ENCODE measurements around the gene ULBP2. TPM values are rescaled to one million over a fixed set of nuclear protein-coding genes. Genes with fewer than 3 reads are reported as not detected.
"Not testable (repeated sequence)": the region's sequence is repeated elsewhere in the genome, so short reads cannot be mapped to it uniquely, and the experiment has no call there.

Gene ULBP2
- total RNA-seq, 2 experiments from 2014 or later = 1.8 to 1.9 TPM

GRCh38 chr6:149906405-149906804, 35.4 kb upstream of the ULBP2 start:
- Histone ChIP-seq H3K4me1 (ENCODE audit: insufficient read depth, low read length) (no peaks in the 10 kb centered on the region), H3K27me3 (ENCODE audit: control insufficient read depth in 1 of 2, insufficient read depth in 2 of 2, low read length in 2 of 2) (peaks cover 4 to 6% of the 10 kb centered on the region in 2 experiments), H3K36me3 (ENCODE audit: insufficient read depth, low read length) (no peaks in the 10 kb centered on the region), H3K9me3 (ENCODE audit: control insufficient read depth in 1 of 2, insufficient read depth in 1 of 2, low read length in 2 of 2) (peaks cover 4 to 24% of the 10 kb centered on the region in 2 experiments), H3K4me3 (ENCODE audit: low read length) (no peak overlapping the region), H3K27ac (ENCODE audit: low read depth in 1 of 2, low read length in 2 of 2) (no peak overlapping the region)
- Mint-ChIP-seq H3K27ac (no peak overlapping the region), H3K9me3 (peaks cover 5% of the 10 kb centered on the region), H3K36me3 (ENCODE audit: low read depth) (no peaks in the 10 kb centered on the region), H3K4me3 (no peak overlapping the region), H3K27me3 (peaks cover 21% of the 10 kb centered on the region), H3K4me1 (ENCODE audit: low read depth) (no peaks in the 10 kb centered on the region)
- ChIA-PET POLR2A (no interaction called here), CTCF (no interaction called here)
- no peak for ATAC-seq (ENCODE audit: poor library complexity)
- no peak for TF ChIP-seq CTCF (IDR thresholded peaks at IDR 0.05)
- no peak for DNase-seq
- intact Hi-C loops (cut with DNase I, micrococcal nuclease) = no loop called here

GRCh38 chr6:149907317-149907716, 34.5 kb upstream of the ULBP2 start:
- Mint-ChIP-seq H3K27ac (no peak overlapping the region), H3K4me3 (no peak overlapping the region), H3K4me1 (ENCODE audit: low read depth) (no peaks in the 10 kb centered on the region), H3K36me3 (ENCODE audit: low read depth) (no peaks in the 10 kb centered on the region), H3K27me3 (peaks cover 14% of the 10 kb centered on the region), H3K9me3 (peaks cover 5% of the 10 kb centered on the region)
- DNase-seq (no peak), ATAC-seq (ENCODE audit: poor library complexity) (no peak)
- TF ChIP-seq CTCF (IDR thresholded peaks at IDR 0.05) = no peak
- Histone ChIP-seq H3K9me3 (ENCODE audit: control insufficient read depth in 1 of 2, insufficient read depth in 1 of 2, low read length in 2 of 2) (peaks cover 4 to 24% of the 10 kb centered on the region in 2 experiments), H3K27ac (ENCODE audit: low read depth in 1 of 2, low read length in 2 of 2) (no peak overlapping the region), H3K36me3 (ENCODE audit: insufficient read depth, low read length) (no peaks in the 10 kb centered on the region), H3K4me1 (ENCODE audit: insufficient read depth, low read length) (no peaks in the 10 kb centered on the region), H3K27me3 (ENCODE audit: control insufficient read depth in 1 of 2, insufficient read depth in 2 of 2, low read length in 2 of 2) (peaks cover 4 to 6% of the 10 kb centered on the region in 2 experiments), H3K4me3 (ENCODE audit: low read length) (no peak overlapping the region)
- ChIA-PET POLR2A (no interaction called here), CTCF (no interaction called here)
- intact Hi-C loops (cut with DNase I, micrococcal nuclease) = no loop called here

- H3K4me3 ChIP-seq (ENCODE audit: low read length); H3K36me3 ChIP-seq (ENCODE audit: insufficient read depth, low read length); H3K4me1 ChIP-seq (ENCODE audit: insufficient read depth, low read length); H3K4me3 Mint-ChIP-seq; CTCF ChIA-PET; DNase-seq; H3K36me3 Mint-ChIP-seq (ENCODE audit: low read depth); H3K27me3 ChIP-seq (ENCODE audit: control insufficient read depth in 1 of 2, insufficient read depth in 2 of 2, low read length in 2 of 2); H3K9me3 Mint-ChIP-seq; H3K27ac Mint-ChIP-seq; ATAC-seq (ENCODE audit: poor library complexity); POLR2A ChIA-PET; H3K4me1 Mint-ChIP-seq (ENCODE audit: low read depth); intact Hi-C loops (cut with DNase I, micrococcal nuclease); H3K27ac ChIP-seq (ENCODE audit: low read depth in 1 of 2, low read length in 2 of 2): not testable (repeated sequence)
- H3K9me3 ChIP-seq (ENCODE audit: control insufficient read depth in 1 of 2, insufficient read depth in 1 of 2, low read length in 2 of 2) = peaks cover 4 to 24% of the 10 kb centered on the region in 2 experiments
- H3K27me3 Mint-ChIP-seq = peaks cover 24% of the 10 kb centered on the region
Observed at GRCh38 chr6:149908480-149908879, 33.3 kb upstream of the ULBP2 start.

Data from CD4-positive, alpha-beta T cell (primary cell).